ENCODE results near the gene ARIH2.

ARIH2 gene

DNA sequence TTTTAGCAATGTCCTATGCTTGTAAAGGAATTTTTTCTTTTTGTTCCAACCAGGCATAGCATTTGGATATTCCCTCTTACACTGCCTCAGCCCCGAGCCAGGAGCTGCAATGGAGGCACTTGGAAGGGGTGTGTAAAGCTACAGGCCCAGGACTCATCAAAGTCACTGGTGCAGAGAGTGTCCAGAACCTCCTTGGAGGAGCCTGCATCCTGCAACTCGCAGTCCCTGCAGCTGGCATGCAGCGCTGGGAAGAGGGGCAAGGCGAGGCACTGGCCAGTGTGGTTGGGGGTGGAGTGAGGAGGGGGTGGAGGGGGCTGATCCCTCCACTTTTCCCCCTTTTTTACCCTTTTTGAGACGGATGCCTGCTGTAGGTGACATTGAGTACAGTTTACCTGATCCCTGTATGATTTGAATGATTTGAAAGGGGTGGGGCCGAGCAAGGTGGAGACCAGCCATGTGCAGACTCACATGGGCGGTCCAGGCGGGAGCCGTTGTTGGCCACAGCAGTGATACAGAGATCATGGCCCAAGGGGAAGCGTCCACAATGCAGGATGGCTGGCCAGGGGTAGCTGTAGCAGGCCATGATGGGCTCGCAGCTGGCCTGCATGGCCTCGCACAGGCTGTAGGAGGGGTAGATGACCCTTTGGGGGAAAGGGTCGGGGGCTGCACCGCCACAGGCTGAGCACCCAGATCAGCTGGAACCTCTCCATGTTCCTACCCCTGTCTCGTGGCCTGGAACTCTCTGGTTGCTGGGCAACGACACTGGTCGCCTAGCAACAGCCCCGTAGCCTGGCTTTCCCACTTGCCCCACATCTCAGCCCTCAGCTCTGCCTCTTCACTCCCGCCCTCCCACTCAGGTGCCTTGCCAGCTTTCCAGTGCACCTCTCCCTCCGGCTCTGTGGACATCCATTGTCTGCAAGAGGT lies 79.3 kb downstream of the ARIH2 start:
- no peak for DNase-seq
- Histone ChIP-seq H2BK12ac (ENCODE audit: low read length in 2 of 2) (no peak overlapping the region), H3K27me3 (ENCODE audit: control insufficient read depth in 1 of 2, insufficient read depth in 1 of 2, low read length in 2 of 2) (no peaks in the 10 kb centered on the region), H2BK15ac (ENCODE audit: low read depth, poor library complexity, severe bottlenecking) (no peak overlapping the region), H4K8ac (ENCODE audit: low read length) (no peak overlapping the region), H3K4me1 (ENCODE audit: control insufficient read depth, insufficient read depth, low read depth, low read length) (peaks cover 10% of the 10 kb centered on the region), H2BK5ac (ENCODE audit: low read depth, low read length, poor library complexity, severe bottlenecking) (no peak overlapping the region), H3K4me3 (ENCODE audit: insufficient read depth in 1 of 2, low read depth in 1 of 2, low read length in 2 of 2) (no peak overlapping the region), H2AFZ (ENCODE audit: low read depth, low read length) (no peak overlapping the region), H3K4ac (ENCODE audit: low read depth in 1 of 2, low read length in 2 of 2) (no peak overlapping the region), H3K9me3 (ENCODE audit: control insufficient read depth, low read length) (no peaks in the 10 kb centered on the region), H3K36me3 (ENCODE audit: control insufficient read depth in 1 of 2, insufficient read depth in 2 of 2, low read depth in 1 of 2, low read length in 2 of 2) (peaks cover 16 to 33% of the 10 kb centered on the region in 2 experiments), H3K23ac (ENCODE audit: low read length in 2 of 2) (no peak overlapping the region), H3K79me1 (replicated peaks; ENCODE audit: low read length, poor library complexity, severe bottlenecking) (peaks cover 24% of the 10 kb centered on the region), H2BK120ac (ENCODE audit: low read depth, low read length) (no peak overlapping the region), H3K18ac (ENCODE audit: low read depth in 1 of 2, low read length in 2 of 2) (no peak overlapping the region), H3K9ac (ENCODE audit: low read length) (no peak overlapping the region), H4K91ac (ENCODE audit: low read length) (no peak overlapping the region), H2AK5ac (ENCODE audit: low read length, severe bottlenecking) (no peak overlapping the region), H3K14ac (ENCODE audit: low read length in 2 of 2) (no peak overlapping the region), H3K4me2 (ENCODE audit: low read length, poor library complexity, severe bottlenecking) (no peak overlapping the region), H3K27ac (ENCODE audit: low read length, poor library complexity, severe bottlenecking) (no peak overlapping the region)
- 90% methylated on average over 19 of the region's 20 CpGs for WGBS

DNA sequence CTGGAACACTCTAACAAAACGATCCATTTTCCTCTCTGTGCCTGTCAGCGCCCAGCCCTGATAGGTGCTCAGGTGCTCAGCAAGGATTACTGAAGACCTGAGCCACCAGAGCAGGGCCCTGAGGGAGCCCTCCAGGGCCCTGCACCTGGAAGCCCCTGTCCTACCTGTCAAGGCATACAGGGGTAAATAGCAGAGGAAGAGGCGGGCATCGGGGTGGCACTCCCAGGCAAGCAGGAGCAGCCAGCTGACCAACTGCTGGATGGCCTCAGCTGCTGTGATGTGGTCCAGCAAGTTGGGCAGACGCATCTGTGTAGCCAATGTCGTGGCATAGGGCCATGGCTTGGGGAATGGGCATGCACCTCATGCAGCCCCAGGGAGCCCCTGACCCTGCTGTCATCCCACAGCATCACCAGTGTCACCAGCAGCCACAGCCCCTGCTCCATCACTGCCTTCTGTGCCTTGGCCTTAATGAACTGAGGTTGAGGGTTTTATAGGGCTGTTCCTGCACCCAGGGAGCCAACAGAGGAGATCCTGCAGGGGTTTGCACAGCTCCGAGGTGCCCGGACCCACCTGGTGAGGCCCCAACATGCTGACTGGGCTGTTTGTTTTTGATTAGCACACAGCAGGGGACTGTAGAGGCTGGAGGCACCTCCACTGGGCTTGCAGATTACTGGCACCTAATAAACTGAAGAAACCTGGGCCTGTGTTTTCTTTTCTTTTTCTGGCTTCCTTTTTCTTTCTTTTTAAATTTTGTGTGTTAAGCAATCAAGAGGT lies 80.6 kb downstream of the ARIH2 start:
- H2BK12ac ChIP-seq (ENCODE audit: low read length in 2 of 2): no peak overlapping the region

DNA sequence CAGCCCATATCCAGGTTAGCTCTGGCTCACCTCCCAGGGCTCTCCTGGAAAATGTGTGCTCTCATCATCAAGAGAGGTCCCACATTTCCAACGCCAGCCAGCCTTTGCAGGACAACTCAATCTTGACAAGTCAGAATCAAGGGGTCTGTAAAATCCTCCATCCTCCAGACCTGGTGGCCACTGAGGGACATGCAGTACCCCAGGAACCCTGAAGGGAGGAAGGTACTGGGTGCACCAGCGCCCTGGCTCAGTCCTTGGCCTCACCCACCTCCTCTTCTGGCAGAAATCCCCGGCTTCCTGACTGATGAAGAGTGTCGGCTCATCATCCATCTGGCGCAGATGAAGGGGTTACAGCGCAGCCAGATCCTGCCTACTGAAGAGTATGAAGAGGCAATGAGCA lies 82.5 kb downstream of the ARIH2 start:
- no peak overlapping the region for H3K4me2 ChIP-seq (ENCODE audit: low read length, poor library complexity, severe bottlenecking)
- H3K27ac ChIP-seq (ENCODE audit: low read length, poor library complexity, severe bottlenecking): no peak overlapping the region
- no peak overlapping the region for H3K23ac ChIP-seq (ENCODE audit: low read length in 2 of 2)
- H3K14ac ChIP-seq (ENCODE audit: low read length in 2 of 2): no peak overlapping the region
- no peak overlapping the region for H2BK120ac ChIP-seq (ENCODE audit: low read depth, low read length)
- DNase-seq: no peak
- no peak overlapping the region for H3K9ac ChIP-seq (ENCODE audit: low read length)
- H4K8ac ChIP-seq (ENCODE audit: low read length): no peak overlapping the region
- no peak overlapping the region for H2BK15ac ChIP-seq (ENCODE audit: low read depth, poor library complexity, severe bottlenecking)
- no peak overlapping the region for H2BK12ac ChIP-seq (ENCODE audit: low read length in 2 of 2)
- peaks cover 17% of the 10 kb centered on the region for H3K79me1 ChIP-seq (replicated peaks; ENCODE audit: low read length, poor library complexity, severe bottlenecking)
- H2AFZ ChIP-seq (ENCODE audit: low read depth, low read length): no peak overlapping the region
- H3K27me3 ChIP-seq (ENCODE audit: control insufficient read depth in 1 of 2, insufficient read depth in 1 of 2, low read length in 2 of 2): no peaks in the 10 kb centered on the region
- no peak overlapping the region for H3K4ac ChIP-seq (ENCODE audit: low read depth in 1 of 2, low read length in 2 of 2)
- peaks cover 15% of the 10 kb centered on the region for H3K4me1 ChIP-seq (ENCODE audit: control insufficient read depth, insufficient read depth, low read depth, low read length)
- 94% methylated on average over 6 of the region's 6 CpGs for WGBS
- H2AK5ac ChIP-seq (ENCODE audit: low read length, severe bottlenecking): no peak overlapping the region
- H3K18ac ChIP-seq (ENCODE audit: low read depth in 1 of 2, low read length in 2 of 2): no peak overlapping the region
- peaks cover 6 to 27% of the 10 kb centered on the region in 2 experiments for H3K36me3 ChIP-seq (ENCODE audit: control insufficient read depth in 1 of 2, insufficient read depth in 2 of 2, low read depth in 1 of 2, low read length in 2 of 2)
- no peak overlapping the region for H2BK5ac ChIP-seq (ENCODE audit: low read depth, low read length, poor library complexity, severe bottlenecking)
- H3K9me3 ChIP-seq (ENCODE audit: control insufficient read depth, low read length): no peaks in the 10 kb centered on the region
- H4K91ac ChIP-seq (ENCODE audit: low read length): no peak overlapping the region
- H3K4me3 ChIP-seq (ENCODE audit: insufficient read depth in 1 of 2, low read depth in 1 of 2, low read length in 2 of 2): no peak overlapping the region

More for the DNA sequence above, 80.6 kb downstream of the ARIH2 start:
- no peak overlapping the region for H2AFZ ChIP-seq (ENCODE audit: low read depth, low read length)
- no peak overlapping the region for H3K23ac ChIP-seq (ENCODE audit: low read length in 2 of 2)
- no peaks in the 10 kb centered on the region for H3K27me3 ChIP-seq (ENCODE audit: control insufficient read depth in 1 of 2, insufficient read depth in 1 of 2, low read length in 2 of 2)
- H3K4me2 ChIP-seq (ENCODE audit: low read length, poor library complexity, severe bottlenecking): no peak overlapping the region
- peaks cover 14 to 33% of the 10 kb centered on the region in 2 experiments for H3K36me3 ChIP-seq (ENCODE audit: control insufficient read depth in 1 of 2, insufficient read depth in 2 of 2, low read depth in 1 of 2, low read length in 2 of 2)
- no peak overlapping the region for H3K4ac ChIP-seq (ENCODE audit: low read depth in 1 of 2, low read length in 2 of 2)
- no peak overlapping the region for H3K18ac ChIP-seq (ENCODE audit: low read depth in 1 of 2, low read length in 2 of 2)
- no peak overlapping the region for H2BK120ac ChIP-seq (ENCODE audit: low read depth, low read length)
- peak overlapping the region; percentile 52 for H4K91ac ChIP-seq (ENCODE audit: low read length)
- no peak overlapping the region for H4K8ac ChIP-seq (ENCODE audit: low read length)
- WGBS: 80% methylated on average over 8 of the region's 8 CpGs
- H3K9ac ChIP-seq (ENCODE audit: low read length): no peak overlapping the region
- no peak overlapping the region for H3K27ac ChIP-seq (ENCODE audit: low read length, poor library complexity, severe bottlenecking)
- peaks cover 20% of the 10 kb centered on the region for H3K79me1 ChIP-seq (replicated peaks; ENCODE audit: low read length, poor library complexity, severe bottlenecking)
- no peak overlapping the region for H2AK5ac ChIP-seq (ENCODE audit: low read length, severe bottlenecking)
- no peak overlapping the region for H2BK5ac ChIP-seq (ENCODE audit: low read depth, low read length, poor library complexity, severe bottlenecking)
- H3K4me3 ChIP-seq (ENCODE audit: insufficient read depth in 1 of 2, low read depth in 1 of 2, low read length in 2 of 2): no peak overlapping the region
- H3K14ac ChIP-seq (ENCODE audit: low read length in 2 of 2): no peak overlapping the region
- peaks cover 10% of the 10 kb centered on the region for H3K4me1 ChIP-seq (ENCODE audit: control insufficient read depth, insufficient read depth, low read depth, low read length)
- no peaks in the 10 kb centered on the region for H3K9me3 ChIP-seq (ENCODE audit: control insufficient read depth, low read length)
- no peak overlapping the region for H2BK15ac ChIP-seq (ENCODE audit: low read depth, poor library complexity, severe bottlenecking)
- no peak for DNase-seq

Measured in mesenchymal stem cell (in vitro differentiated cells and primary cell).